H9 (cell line): ENCODE results near the gene RWDD2A. TPM values are rescaled to one million over a fixed set of nuclear protein-coding genes. Genes with fewer than 3 reads are reported as not detected.

ENCODE experiments used
- DNase-seq: peaks from one replicate; pipeline ENCODE4 v3.0.0-alpha.2; 2017
- H2AFZ ChIP-seq: one replicate; pipeline ENCODE4 v1.6.1; 2013; ENCODE audit warnings: mild to moderate bottlenecking, low read length, control low read depth, moderate library complexity
- H2AK5ac ChIP-seq: 2 replicates; pipeline ENCODE4 v1.6.1; 2013; ENCODE audit warnings: low read length, control low read depth, mixed read lengths; ENCODE audit not compliant: insufficient read length
- H2BK120ac ChIP-seq: one replicate; pipeline ENCODE4 v1.6.1; 2013; ENCODE audit warnings: low read depth, mild to moderate bottlenecking, low read length, control low read depth, inconsistent platforms; ENCODE audit not compliant: poor library complexity, severe bottlenecking
- H2BK12ac ChIP-seq: 2 replicates; pipeline ENCODE4 v1.6.1; 2013; ENCODE audit warnings: low read length, control low read depth, mixed read lengths, low read depth; ENCODE audit not compliant: insufficient read length
- H2BK15ac ChIP-seq: 2 replicates; pipeline ENCODE4 v1.6.1; 2013; ENCODE audit warnings: low read depth, low read length, control low read depth
- H2BK20ac ChIP-seq: one replicate; pipeline ENCODE4 v1.6.1; 2013; ENCODE audit warnings: low read depth, mild to moderate bottlenecking, low read length, control low read depth, inconsistent platforms; ENCODE audit not compliant: poor library complexity, severe bottlenecking
- H2BK5ac ChIP-seq: 2 replicates; pipeline ENCODE4 v1.6.1; 2013; ENCODE audit warnings: low read length, control low read depth, mixed read lengths; ENCODE audit not compliant: insufficient read length
- H3K14ac ChIP-seq: 2 replicates; pipeline ENCODE4 v1.6.1; 2013; ENCODE audit warnings: low read length, control low read depth; ENCODE audit not compliant: insufficient read depth
- H3K18ac ChIP-seq: 2 replicates; pipeline ENCODE4 v1.6.1; 2013; ENCODE audit warnings: low read depth, mild to moderate bottlenecking, mixed read lengths, low read length, control low read depth; ENCODE audit not compliant: insufficient read length
- H3K23ac ChIP-seq: 2 replicates; pipeline ENCODE4 v1.6.1; 2013; ENCODE audit warnings: low read length, control low read depth, mixed read lengths, low read depth; ENCODE audit not compliant: insufficient read length
- H3K23me2 ChIP-seq: 2 replicates; pipeline ENCODE4 v1.6.1; 2013; ENCODE audit warnings: low read depth, mild to moderate bottlenecking, mixed read lengths, low read length, control low read depth; ENCODE audit not compliant: insufficient read length, poor library complexity, severe bottlenecking
- H3K27ac ChIP-seq: 2 replicates; pipeline ENCODE4 v1.5.1; 2013; ENCODE audit warnings: low read length, control low read depth, mixed read lengths, low read depth; ENCODE audit not compliant: insufficient read length
- H3K27me3 ChIP-seq: 2 replicates; pipeline ENCODE4 v1.6.1; 2013; ENCODE audit warnings: low read length, control low read depth, inconsistent platforms; ENCODE audit not compliant: insufficient read depth
- H3K4ac ChIP-seq: 2 replicates; pipeline ENCODE4 v1.6.1; 2013; ENCODE audit warnings: low read depth, mild to moderate bottlenecking, control low read depth, inconsistent platforms, low read length, moderate library complexity
- H3K4me1 ChIP-seq: 2 replicates; pipeline ENCODE4 v1.6.1; 2013; ENCODE audit warnings: low read length, control low read depth, inconsistent platforms; ENCODE audit not compliant: insufficient read depth
- H3K4me2 ChIP-seq: 2 replicates; pipeline ENCODE4 v1.6.1; 2013; ENCODE audit warnings: low read length, control low read depth, mixed read lengths; ENCODE audit not compliant: insufficient read length, insufficient read depth
- H3K56ac ChIP-seq: 2 replicates; pipeline ENCODE4 v1.6.1; 2013; ENCODE audit warnings: low read depth, mild to moderate bottlenecking, mixed read lengths, low read length, control low read depth; ENCODE audit not compliant: insufficient read length
- H3K79me1 ChIP-seq: 2 replicates; pipeline ENCODE4 v1.6.1; 2013; ENCODE audit warnings: low read depth, mild to moderate bottlenecking, moderate library complexity, low read length, control low read depth, inconsistent platforms; ENCODE audit not compliant: insufficient read depth, poor library complexity, severe bottlenecking
- H3K79me2 ChIP-seq: 2 replicates; pipeline ENCODE4 v1.6.1; 2013; ENCODE audit warnings: low read length, control low read depth, inconsistent platforms; ENCODE audit not compliant: insufficient read depth
- H3K9ac ChIP-seq: 2 replicates; pipeline ENCODE4 v1.6.1; 2013; ENCODE audit warnings: low read length, control low read depth, mixed read lengths; ENCODE audit not compliant: insufficient read length; ENCODE audit errors: extremely low read depth
- H3K9me3 ChIP-seq: one replicate; pipeline ENCODE4 v1.6.1; 2013; ENCODE audit warnings: low read depth, low read length, inconsistent platforms; ENCODE audit not compliant: control insufficient read depth
- H3T11ph ChIP-seq: one replicate; pipeline ENCODE4 v1.6.1; 2013; ENCODE audit warnings: mild to moderate bottlenecking, low read length, control low read depth, inconsistent platforms
- H4K20me1 ChIP-seq: one replicate; pipeline ENCODE4 v1.6.1; 2013; ENCODE audit not compliant: control insufficient read depth, insufficient read length, insufficient read depth
- H4K5ac ChIP-seq: 2 replicates; pipeline ENCODE4 v1.6.1; 2013; ENCODE audit warnings: low read depth, mild to moderate bottlenecking, mixed read lengths, low read length, control low read depth; ENCODE audit not compliant: insufficient read length
- H4K8ac ChIP-seq: replicated peaks from 2 replicates; pipeline ENCODE4 v1.6.1; 2013; ENCODE audit warnings: low read length, control low read depth, mixed read lengths, low read depth; ENCODE audit not compliant: insufficient read length
- H4K91ac ChIP-seq: 2 replicates; pipeline ENCODE4 v1.6.1; 2013; ENCODE audit warnings: low read depth, mild to moderate bottlenecking, moderate library complexity, mixed read lengths, low read length, control low read depth; ENCODE audit not compliant: insufficient read length
- H3K27ac Mint-ChIP-seq, 3 experiments: 2 replicates in 2 of 3; 3 replicates in 1 of 3; pipeline ENCODE4 v1.8.0; 2020 to 2021; ENCODE audit warnings: mixed read lengths in 3 of 3, mild to moderate bottlenecking in 1 of 3, moderate library complexity in 1 of 3
- H3K27me3 Mint-ChIP-seq: 2 replicates; pipeline ENCODE4 v1.8.0; 2021; ENCODE audit warnings: low read depth, mild to moderate bottlenecking, moderate library complexity, mixed read lengths
- H3K36me3 Mint-ChIP-seq, 3 experiments: 2 replicates in 2 of 3; 3 replicates in 1 of 3; pipeline ENCODE4 v1.8.0; 2020 to 2021; ENCODE audit warnings: low read depth in 3 of 3, mixed read lengths in 3 of 3; ENCODE audit not compliant: insufficient read depth in 1 of 3
- H3K4me1 Mint-ChIP-seq, 2 experiments: 2 replicates each; pipeline ENCODE4 v1.8.0; 2020; ENCODE audit warnings: mixed read lengths in 2 of 2
- H3K4me3 Mint-ChIP-seq, 2 experiments: 2 replicates in 1 of 2; 3 replicates in 1 of 2; pipeline ENCODE4 v1.8.0; 2020 to 2021; ENCODE audit warnings: mild to moderate bottlenecking in 2 of 2, mixed read lengths in 2 of 2, moderate library complexity in 1 of 2
- H3K9me3 Mint-ChIP-seq, 2 experiments: 2 replicates in 1 of 2; 3 replicates in 1 of 2; pipeline ENCODE4 v1.8.0; 2020; ENCODE audit warnings: mild to moderate bottlenecking in 2 of 2, mixed read lengths in 2 of 2, moderate library complexity in 1 of 2
- WGBS: extraction: QIAGEN DNeasy Blood & Tissue Kit; methylation state at CpG from one replicate; pipeline ENCODE4 v1.1.7; 2013; ENCODE audit warnings: missing lambda C conversion rate, low lambda C conversion rate, mixed read lengths; ENCODE audit not compliant: insufficient read length; ENCODE audit errors: extremely low coverage; 5-methylcytosine and 5-hydroxymethylcytosine counted together
- total RNA-seq: library from RNA; stranded (reverse); gene quantifications from 2 replicates; pipeline ENCODE4 v1.2.1, GENCODE V29; 2021
- TF ChIP-seq, protein P1 (sequence below): fragments of 200-600 bp; sonication (generic); conservative IDR thresholded peaks from 3 replicates; pipeline ENCODE4 v1.8.0; 2021; ENCODE audit warnings: antibody characterized with exemption, mild to moderate bottlenecking

RWDD2A gene
- total RNA-seq, 1 experiment from 2014 or later, result 3.2 TPM

DNA sequence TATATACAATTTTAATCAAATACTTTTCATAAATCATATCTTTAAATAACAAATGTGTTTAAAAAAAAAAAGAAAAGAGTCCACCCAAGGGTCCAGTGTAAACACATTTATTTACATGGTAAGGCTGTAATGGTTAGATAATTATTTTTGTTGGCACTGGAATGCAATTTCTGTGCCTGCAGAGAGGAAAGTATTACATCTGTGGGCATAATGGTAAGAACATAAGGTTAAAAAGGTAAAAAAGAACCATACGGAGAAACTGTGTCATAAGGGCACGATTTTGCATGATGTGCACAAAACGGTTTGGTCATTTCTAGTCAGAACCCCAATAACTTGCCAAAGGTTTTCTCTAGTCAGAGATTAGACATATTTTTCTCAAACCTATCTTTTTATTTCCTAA is 54.3 kb downstream of the RWDD2A start:
- WGBS, result no CpG with 5 or more reads among the region's 3 CpGs
- Histone ChIP-seq H3K18ac (no peak overlapping the region), H2AK5ac (no peak overlapping the region), H3K4me1 (no peaks in the 10 kb centered on the region), H2BK120ac (no peak overlapping the region), H3K27me3 (no peaks in the 10 kb centered on the region), H3K4ac (no peak overlapping the region), H3K79me1 (no peaks in the 10 kb centered on the region), H4K5ac (no peak overlapping the region), H3K56ac (no peak overlapping the region), H2BK5ac (no peak overlapping the region), H3K79me2 (no peaks in the 10 kb centered on the region), H3K23me2 (no peaks in the 10 kb centered on the region), H3T11ph (no peak overlapping the region), H3K9ac (no peak overlapping the region), H3K23ac (no peak overlapping the region), H2BK15ac (no peak overlapping the region), H2BK12ac (no peak overlapping the region), H4K91ac (no peak overlapping the region), H2BK20ac (no peak overlapping the region), H2AFZ (no peak overlapping the region), H4K8ac (no peak overlapping the region), H3K14ac (no peak overlapping the region), H3K4me2 (no peak overlapping the region), H3K9me3 (no peaks in the 10 kb centered on the region), H4K20me1 (no peaks in the 10 kb centered on the region), H3K27ac (no peak overlapping the region)
- TF ChIP-seq, protein P1, sequence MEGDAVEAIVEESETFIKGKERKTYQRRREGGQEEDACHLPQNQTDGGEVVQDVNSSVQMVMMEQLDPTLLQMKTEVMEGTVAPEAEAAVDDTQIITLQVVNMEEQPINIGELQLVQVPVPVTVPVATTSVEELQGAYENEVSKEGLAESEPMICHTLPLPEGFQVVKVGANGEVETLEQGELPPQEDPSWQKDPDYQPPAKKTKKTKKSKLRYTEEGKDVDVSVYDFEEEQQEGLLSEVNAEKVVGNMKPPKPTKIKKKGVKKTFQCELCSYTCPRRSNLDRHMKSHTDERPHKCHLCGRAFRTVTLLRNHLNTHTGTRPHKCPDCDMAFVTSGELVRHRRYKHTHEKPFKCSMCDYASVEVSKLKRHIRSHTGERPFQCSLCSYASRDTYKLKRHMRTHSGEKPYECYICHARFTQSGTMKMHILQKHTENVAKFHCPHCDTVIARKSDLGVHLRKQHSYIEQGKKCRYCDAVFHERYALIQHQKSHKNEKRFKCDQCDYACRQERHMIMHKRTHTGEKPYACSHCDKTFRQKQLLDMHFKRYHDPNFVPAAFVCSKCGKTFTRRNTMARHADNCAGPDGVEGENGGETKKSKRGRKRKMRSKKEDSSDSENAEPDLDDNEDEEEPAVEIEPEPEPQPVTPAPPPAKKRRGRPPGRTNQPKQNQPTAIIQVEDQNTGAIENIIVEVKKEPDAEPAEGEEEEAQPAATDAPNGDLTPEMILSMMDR, result no peak
- H3K4me1 Mint-ChIP-seq, result peaks cover 3 to 5% of the 10 kb centered on the region in 2 experiments; a peak in 3 of 4 replicates
- DNase-seq, result no peak
- H3K27ac Mint-ChIP-seq, result no peak overlapping the region
- H3K4me3 Mint-ChIP-seq, result no peak overlapping the region
- H3K36me3 Mint-ChIP-seq, result peaks cover 4 to 6% (median 5%) of the 10 kb centered on the region in 3 experiments; a peak in 4 of 7 replicates
- H3K27me3 Mint-ChIP-seq, result no peaks in the 10 kb centered on the region
- H3K9me3 Mint-ChIP-seq, result no peaks in the 10 kb centered on the region

Other genes with a start within 250 kb of the RWDD2A start
- gene UBE3D, start 127.5 kb upstream of the RWDD2A start, total RNA-seq, result 10.2 and 10.7 TPM in 2 replicates
- gene DOP1A, start 125.7 kb upstream of the RWDD2A start, total RNA-seq, result 14.4 and 17.0 TPM in 2 replicates
- gene PGM3, start 92 bp upstream of the RWDD2A start, total RNA-seq, result 65.8 and 69.3 TPM in 2 replicates
- 7.8 and 7.9 TPM in 2 replicates for gene ME1, start 237.7 kb downstream of the RWDD2A start, total RNA-seq